ENCODE measurements around the gene TECPR2. TPM values are rescaled to one million over a fixed set of nuclear protein-coding genes. Genes with fewer than 3 reads are reported as not detected.

The TECPR2 gene
- total RNA-seq, 2 experiments from 2014 or later = 6.2 to 7.0 TPM

- POLR2A ChIA-PET = no interaction called here
- H3K27ac Mint-ChIP-seq = no peak overlapping the region
Observed at GRCh38 chr14:102461490-102462338, 99.0 kb downstream of the TECPR2 start.

GRCh38 chr14:102462391-102462790, 99.7 kb downstream of the TECPR2 start:
- Mint-ChIP-seq H3K4me3 (no peak overlapping the region), H3K9me3 (no peaks in the 10 kb centered on the region), H3K27ac (no peak overlapping the region), H3K27me3 (no peaks in the 10 kb centered on the region), H3K36me3 (peaks cover 11% of the 10 kb centered on the region), H3K4me1 (ENCODE audit: low read depth) (peaks cover 5% of the 10 kb centered on the region)
- DNase-seq = no peak
- CTCF ChIA-PET = no interaction called here
- POLR2A ChIA-PET = no interaction called here
- intact Hi-C loops (cut with micrococcal nuclease) = no loop called here

More at GRCh38 chr14:102461490-102462338, 99.0 kb downstream of the TECPR2 start:
- no peak overlapping the region for H3K4me3 Mint-ChIP-seq
- peaks cover 5% of the 10 kb centered on the region for H3K4me1 Mint-ChIP-seq (ENCODE audit: low read depth)
- no peaks in the 10 kb centered on the region for H3K9me3 Mint-ChIP-seq
- H3K36me3 Mint-ChIP-seq = peaks cover 8% of the 10 kb centered on the region
- CTCF ChIA-PET = no interaction called here
- intact Hi-C loops (cut with micrococcal nuclease) = no loop called here
- no peaks in the 10 kb centered on the region for H3K27me3 Mint-ChIP-seq
- no peak for DNase-seq

GRCh38 chr14:102464006-102464405, 101.3 kb downstream of the TECPR2 start:
- peaks cover 5% of the 10 kb centered on the region for H3K4me1 Mint-ChIP-seq (ENCODE audit: low read depth)
- no peak overlapping the region for H3K27ac Mint-ChIP-seq
- H3K4me3 Mint-ChIP-seq = no peak overlapping the region
- peaks cover 14% of the 10 kb centered on the region for H3K36me3 Mint-ChIP-seq
- no peaks in the 10 kb centered on the region for H3K9me3 Mint-ChIP-seq
- POLR2A ChIA-PET = no interaction called here
- DNase-seq = no peak
- CTCF ChIA-PET = interaction anchor here (1.1 kb wide), 1 partner anchor 26 kb away, joined by 3 read pairs; no protein-coding TSS in a partner anchor
- intact Hi-C loops (cut with micrococcal nuclease) = no loop called here
- no peaks in the 10 kb centered on the region for H3K27me3 Mint-ChIP-seq

- H3K9me3 Mint-ChIP-seq = no peaks in the 10 kb centered on the region
Observed at GRCh38 chr14:102464846-102465341, 102.2 kb downstream of the TECPR2 start.

GRCh38 chr14:102469261-102469660, 106.5 kb downstream of the TECPR2 start:
- intact Hi-C loops (cut with micrococcal nuclease) = no loop called here
- CTCF ChIA-PET = no interaction called here
- Mint-ChIP-seq H3K36me3 (peaks cover 16% of the 10 kb centered on the region), H3K9me3 (no peaks in the 10 kb centered on the region), H3K27ac (no peak overlapping the region), H3K4me3 (no peak overlapping the region), H3K4me1 (ENCODE audit: low read depth) (peaks cover 6% of the 10 kb centered on the region), H3K27me3 (no peaks in the 10 kb centered on the region)
- POLR2A ChIA-PET = interaction anchor here (0.6 kb wide), 1 partner anchor 402 kb away, joined by 3 read pairs; no protein-coding TSS in a partner anchor
- DNase-seq = no peak

More at GRCh38 chr14:102464846-102465341, 102.2 kb downstream of the TECPR2 start:
- H3K27ac Mint-ChIP-seq = no peak overlapping the region
- H3K27me3 Mint-ChIP-seq = no peaks in the 10 kb centered on the region
- intact Hi-C loops (cut with micrococcal nuclease) = no loop called here
- H3K4me1 Mint-ChIP-seq (ENCODE audit: low read depth) = peaks cover 5% of the 10 kb centered on the region
- no peak overlapping the region for H3K4me3 Mint-ChIP-seq
- ChIA-PET POLR2A (no interaction called here), CTCF (interaction anchor here (1.0 to 1.1 kb wide), 2 partner anchors 13 to 26 kb away, joined by 3 read pairs; no protein-coding TSS in a partner anchor)
- no peak for DNase-seq
- peaks cover 16% of the 10 kb centered on the region for H3K36me3 Mint-ChIP-seq

- no peak overlapping the region for H3K27ac Mint-ChIP-seq
- ChIA-PET POLR2A (no interaction called here), CTCF (interaction anchor here (0.7 to 1.0 kb wide), 2 partner anchors 15 to 626 kb away, joined by 3 read pairs; no protein-coding TSS in a partner anchor)
- intact Hi-C loops (cut with micrococcal nuclease) = no loop called here
- peaks cover 6% of the 10 kb centered on the region for H3K4me1 Mint-ChIP-seq (ENCODE audit: low read depth)
- H3K27me3 Mint-ChIP-seq = no peaks in the 10 kb centered on the region
- DNase-seq = no peak
- peaks cover 7% of the 10 kb centered on the region for H3K36me3 Mint-ChIP-seq
- H3K9me3 Mint-ChIP-seq = no peaks in the 10 kb centered on the region
- H3K4me3 Mint-ChIP-seq = no peak overlapping the region
Observed at GRCh38 chr14:102471921-102472790, 109.4 kb downstream of the TECPR2 start.

- DNase-seq = no peak
- no peaks in the 10 kb centered on the region for H3K9me3 Mint-ChIP-seq
- H3K27me3 Mint-ChIP-seq = no peaks in the 10 kb centered on the region
- CTCF ChIA-PET = no interaction called here
- no peak overlapping the region for H3K27ac Mint-ChIP-seq
- intact Hi-C loops (cut with micrococcal nuclease) = no loop called here
- no peak overlapping the region for H3K4me3 Mint-ChIP-seq
- POLR2A ChIA-PET = no interaction called here
- H3K4me1 Mint-ChIP-seq (ENCODE audit: low read depth) = peaks cover 6% of the 10 kb centered on the region
- H3K36me3 Mint-ChIP-seq = peaks cover 7% of the 10 kb centered on the region
Observed at GRCh38 chr14:102472791-102473150, 110.0 kb downstream of the TECPR2 start.

- intact Hi-C loops (cut with micrococcal nuclease) = no loop called here
- CTCF ChIA-PET = interaction anchor here (0.6 kb wide), 1 partner anchor 35 kb away, joined by 3 read pairs; no protein-coding TSS in a partner anchor
- Mint-ChIP-seq H3K27ac (no peak overlapping the region), H3K36me3 (peaks cover 5% of the 10 kb centered on the region), H3K4me1 (ENCODE audit: low read depth) (peaks cover 6% of the 10 kb centered on the region), H3K4me3 (no peak overlapping the region), H3K9me3 (no peaks in the 10 kb centered on the region), H3K27me3 (no peaks in the 10 kb centered on the region)
- POLR2A ChIA-PET = no interaction called here
- no peak for DNase-seq
Observed at GRCh38 chr14:102473559-102473958, 110.8 kb downstream of the TECPR2 start.

GRCh38 chr14:102474934-102475333, 112.2 kb downstream of the TECPR2 start:
- Mint-ChIP-seq H3K9me3 (no peaks in the 10 kb centered on the region), H3K27ac (no peak overlapping the region), H3K4me3 (no peak overlapping the region), H3K36me3 (no peaks in the 10 kb centered on the region), H3K27me3 (no peaks in the 10 kb centered on the region), H3K4me1 (ENCODE audit: low read depth) (peaks cover 6% of the 10 kb centered on the region)
- ChIA-PET POLR2A (no interaction called here), CTCF (interaction anchor here (1.2 kb wide), 1 partner anchor 50 kb away, joined by 3 read pairs; no protein-coding TSS in a partner anchor)
- no peak for DNase-seq
- intact Hi-C loops (cut with micrococcal nuclease) = no loop called here

GRCh38 chr14:102479107-102479506, 116.4 kb downstream of the TECPR2 start:
- ChIA-PET CTCF (interaction anchor here (0.7 to 0.9 kb wide), 3 partner anchors 38 to 41 kb away, joined by 3 read pairs; no protein-coding TSS in a partner anchor), POLR2A (no interaction called here)
- Mint-ChIP-seq H3K9me3 (peaks cover 8% of the 10 kb centered on the region), H3K36me3 (peaks cover 11% of the 10 kb centered on the region), H3K4me3 (no peak overlapping the region), H3K27me3 (no peaks in the 10 kb centered on the region), H3K27ac (no peak overlapping the region), H3K4me1 (ENCODE audit: low read depth) (no peaks in the 10 kb centered on the region)
- no peak for DNase-seq
- intact Hi-C loops (cut with micrococcal nuclease) = no loop called here

GRCh38 chr14:102479777-102480176, 117.0 kb downstream of the TECPR2 start:
- POLR2A ChIA-PET = no interaction called here
- Mint-ChIP-seq H3K4me1 (ENCODE audit: low read depth) (no peaks in the 10 kb centered on the region), H3K9me3 (peaks cover 8% of the 10 kb centered on the region), H3K36me3 (peaks cover 12% of the 10 kb centered on the region), H3K27ac (no peak overlapping the region), H3K4me3 (no peak overlapping the region), H3K27me3 (no peaks in the 10 kb centered on the region)
- CTCF ChIA-PET = interaction anchor here (0.9 kb wide), 1 partner anchor 42 kb away, joined by 3 read pairs; no protein-coding TSS in a partner anchor
- DNase-seq = no peak
- intact Hi-C loops (cut with micrococcal nuclease) = no loop called here

GRCh38 chr14:102481371-102481770, 118.6 kb downstream of the TECPR2 start:
- Mint-ChIP-seq H3K27me3 (no peaks in the 10 kb centered on the region), H3K36me3 (peaks cover 12% of the 10 kb centered on the region), H3K4me3 (no peak overlapping the region), H3K9me3 (peaks cover 8% of the 10 kb centered on the region), H3K27ac (no peak overlapping the region), H3K4me1 (ENCODE audit: low read depth) (no peaks in the 10 kb centered on the region)
- ChIA-PET CTCF (no interaction called here), POLR2A (no interaction called here)
- DNase-seq = no peak
- intact Hi-C loops (cut with micrococcal nuclease) = no loop called here
